Measurements from ENCODE around the gene EDNRB. TPM values are rescaled to one million over a fixed set of nuclear protein-coding genes. Genes with fewer than 3 reads are reported as not detected.
A peak's percentile ranks its signal among the peaks of the same experiment; 100 is the strongest.

Gene EDNRB
- total and polyA plus RNA-seq, 2 experiments from 2014 or later = 16.9 to 34.6 TPM

- Histone ChIP-seq H3K4me1 (ENCODE audit: insufficient read depth) (peaks cover 1% of the 10 kb centered on the region), H3K9me3 (ENCODE audit: low read depth) (no peaks in the 10 kb centered on the region), H2AFZ (no peak overlapping the region), H3K4me3 (no peak overlapping the region), H3K27ac (no peak overlapping the region), H3K79me2 (no peaks in the 10 kb centered on the region), H3K4me2 (no peak overlapping the region), H4K20me1 (ENCODE audit: insufficient read depth, poor library complexity, severe bottlenecking) (no peaks in the 10 kb centered on the region), H3K36me3 (replicated peaks; ENCODE audit: insufficient read depth, low read depth) (no peaks in the 10 kb centered on the region), H3K9me2 (replicated peaks; ENCODE audit: insufficient read depth) (no peaks in the 10 kb centered on the region), H3K27me3 (peaks cover 4% of the 10 kb centered on the region)
- no peak for TF ChIP-seq EZH2phosphoT487 (IDR thresholded peaks at IDR 0.05; ENCODE audit: low read depth, severe bottlenecking, unreplicated experiment)
- no peak for TF ChIP-seq EZH2 (IDR thresholded peaks at IDR 0.05; ENCODE audit: borderline replicate concordance)
- no peak for TF ChIP-seq CTCF (IDR thresholded peaks at IDR 0.05; ENCODE audit: poor library complexity)
- no peak for DNase-seq (ENCODE audit: low spot score)
- WGBS (ENCODE audit: low lambda C conversion rate, missing lambda C conversion rate) = 92% methylated on average over 14 of the region's 14 CpGs
Measured at GRCh38 chr13:77925616-77926015, 7.0 kb upstream of the EDNRB start.

GRCh38 chr13:77919921-77920294, 1.3 kb upstream of the EDNRB start:
- WGBS (ENCODE audit: low lambda C conversion rate, missing lambda C conversion rate) = 54% methylated on average over 8 of the region's 8 CpGs
- Histone ChIP-seq H3K4me3 (peak overlapping the region; percentile 73), H3K36me3 (replicated peaks; ENCODE audit: insufficient read depth, low read depth) (no peaks in the 10 kb centered on the region), H3K9me3 (ENCODE audit: low read depth) (no peaks in the 10 kb centered on the region), H3K27ac (no peak overlapping the region), H3K4me2 (peak overlapping the region; percentile 95), H3K4me1 (ENCODE audit: insufficient read depth) (no peaks in the 10 kb centered on the region), H4K20me1 (ENCODE audit: insufficient read depth, poor library complexity, severe bottlenecking) (no peaks in the 10 kb centered on the region), H3K9me2 (replicated peaks; ENCODE audit: insufficient read depth) (no peaks in the 10 kb centered on the region), H3K79me2 (no peaks in the 10 kb centered on the region), H2AFZ (peak overlapping the region; percentile 76), H3K27me3 (peaks cover 12% of the 10 kb centered on the region)
- TF ChIP-seq EZH2 (IDR thresholded peaks at IDR 0.05; ENCODE audit: borderline replicate concordance) (no peak), CTCF (IDR thresholded peaks at IDR 0.05; ENCODE audit: poor library complexity) (no peak)
- DNase-seq (ENCODE audit: low spot score) = no peak

- Histone ChIP-seq H3K4me1 (ENCODE audit: insufficient read depth) (no peaks in the 10 kb centered on the region), H3K27me3 (peaks cover 12% of the 10 kb centered on the region), H3K4me3 (peak overlapping the region; percentile 73), H4K20me1 (ENCODE audit: insufficient read depth, poor library complexity, severe bottlenecking) (no peaks in the 10 kb centered on the region), H3K9me3 (ENCODE audit: low read depth) (no peaks in the 10 kb centered on the region), H2AFZ (peak overlapping the region; percentile 76), H3K36me3 (replicated peaks; ENCODE audit: insufficient read depth, low read depth) (no peaks in the 10 kb centered on the region), H3K27ac (no peak overlapping the region), H3K79me2 (no peaks in the 10 kb centered on the region), H3K9me2 (replicated peaks; ENCODE audit: insufficient read depth) (no peaks in the 10 kb centered on the region), H3K4me2 (peak overlapping the region; percentile 95)
- DNase-seq (ENCODE audit: low spot score) = peak; percentile 55
- WGBS (ENCODE audit: low lambda C conversion rate, missing lambda C conversion rate) = 12% methylated on average over 29 of the region's 29 CpGs
- TF ChIP-seq CTCF (IDR thresholded peaks at IDR 0.05; ENCODE audit: poor library complexity) = no peak
- TF ChIP-seq EZH2 (IDR thresholded peaks at IDR 0.05; ENCODE audit: borderline replicate concordance) = no peak
- no peak for TF ChIP-seq EZH2phosphoT487 (IDR thresholded peaks at IDR 0.05; ENCODE audit: low read depth, severe bottlenecking, unreplicated experiment)
Measured at GRCh38 chr13:77919246-77919920, 752 bp upstream of the EDNRB start.
